ENCODE data around the gene ZDHHC3. TPM values are rescaled to one million over a fixed set of nuclear protein-coding genes. Genes with fewer than 3 reads are reported as not detected.

The ZDHHC3 gene, protein sequence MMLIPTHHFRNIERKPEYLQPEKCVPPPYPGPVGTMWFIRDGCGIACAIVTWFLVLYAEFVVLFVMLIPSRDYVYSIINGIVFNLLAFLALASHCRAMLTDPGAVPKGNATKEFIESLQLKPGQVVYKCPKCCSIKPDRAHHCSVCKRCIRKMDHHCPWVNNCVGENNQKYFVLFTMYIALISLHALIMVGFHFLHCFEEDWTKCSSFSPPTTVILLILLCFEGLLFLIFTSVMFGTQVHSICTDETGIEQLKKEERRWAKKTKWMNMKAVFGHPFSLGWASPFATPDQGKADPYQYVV
- 60.3 to 69.8 TPM (median 63.4 TPM) in 3 replicates for total RNA-seq
- long read RNA-seq, transcript ZDHHC3-205 (7 exons, 2,687 nt): major isoform, 62 of 90 reads
- long read RNA-seq, transcript ZDHHC3-201 (8 exons, 3,101 nt): minor isoform, 6 of 90 reads
- long read RNA-seq, partial matches to known transcripts: 1 of 90 reads
- long read RNA-seq, other reads (novel, unspliced or antisense): 21 of 90 reads

DNA sequence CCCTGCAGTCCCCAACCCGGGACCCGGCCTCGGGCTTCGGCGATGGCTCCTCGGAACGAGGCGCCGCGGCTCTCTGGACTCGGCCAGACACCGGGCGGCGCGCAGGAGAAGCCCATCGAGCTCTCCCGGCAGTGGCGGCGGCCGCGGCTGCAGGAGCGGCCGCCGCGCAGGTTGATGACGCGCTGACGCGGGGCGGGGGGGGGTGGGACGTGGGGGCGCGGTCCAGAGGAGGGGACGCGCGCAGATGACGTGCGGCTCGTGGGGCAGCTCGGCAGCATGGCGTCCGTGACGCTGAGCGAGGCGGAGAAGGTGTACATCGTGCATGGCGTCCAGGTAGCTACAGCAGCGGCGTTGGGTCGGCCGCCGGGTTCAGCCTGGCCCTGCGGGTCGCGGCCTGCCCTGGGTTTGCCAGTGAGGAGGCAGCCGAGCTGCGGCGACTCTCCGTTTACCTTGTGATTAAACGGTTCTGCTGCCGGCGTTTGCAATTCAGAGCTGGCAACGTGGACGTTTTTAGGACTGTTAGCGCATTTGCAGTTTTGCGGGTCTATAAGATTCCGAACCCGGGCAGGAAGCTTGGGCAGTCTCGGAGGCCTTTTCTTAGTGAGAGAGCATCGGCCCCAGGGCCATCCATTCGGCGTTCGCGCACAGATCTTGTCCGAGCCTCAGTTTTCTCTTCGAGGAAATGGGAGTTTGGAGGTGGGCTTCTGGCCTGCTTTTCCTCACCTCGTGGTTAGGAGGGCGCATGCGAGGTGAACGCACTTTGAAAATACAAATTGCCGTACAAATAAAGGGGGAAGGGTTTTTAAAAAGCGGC, at the start of gene ZDHHC3, which contains the start of gene EXOSC7:
Gene ZDHHC3 (minus strand): TSS at position 173 of the 814 bp plus-strand sequence. CDS start 16,738 bp downstream, outside the sequence.
Gene EXOSC7 (plus strand): TSS at position 243 of the 814 bp plus-strand sequence. CDS start 34 bp downstream, at position 277.
- Mint-ChIP-seq H3K27ac (ENCODE audit: unreplicated experiment) (peak within 1 kb of the TSS; percentile 94), H3K27me3 (ENCODE audit: low read depth) (no peaks in the 10 kb centered on the region), H3K4me1 (ENCODE audit: low read depth) (peaks cover 39% of the 10 kb centered on the region), H3K36me3 (ENCODE audit: low read depth) (peaks cover 4% of the 10 kb centered on the region), H3K9me3 (ENCODE audit: low read depth) (no peaks in the 10 kb centered on the region), H3K4me3 (ENCODE audit: unreplicated experiment) (peak within 1 kb of the TSS; percentile 98)
- peak; percentile 93 for DNase-seq (ENCODE audit: low spot score)
- TF ChIP-seq, protein P1, sequence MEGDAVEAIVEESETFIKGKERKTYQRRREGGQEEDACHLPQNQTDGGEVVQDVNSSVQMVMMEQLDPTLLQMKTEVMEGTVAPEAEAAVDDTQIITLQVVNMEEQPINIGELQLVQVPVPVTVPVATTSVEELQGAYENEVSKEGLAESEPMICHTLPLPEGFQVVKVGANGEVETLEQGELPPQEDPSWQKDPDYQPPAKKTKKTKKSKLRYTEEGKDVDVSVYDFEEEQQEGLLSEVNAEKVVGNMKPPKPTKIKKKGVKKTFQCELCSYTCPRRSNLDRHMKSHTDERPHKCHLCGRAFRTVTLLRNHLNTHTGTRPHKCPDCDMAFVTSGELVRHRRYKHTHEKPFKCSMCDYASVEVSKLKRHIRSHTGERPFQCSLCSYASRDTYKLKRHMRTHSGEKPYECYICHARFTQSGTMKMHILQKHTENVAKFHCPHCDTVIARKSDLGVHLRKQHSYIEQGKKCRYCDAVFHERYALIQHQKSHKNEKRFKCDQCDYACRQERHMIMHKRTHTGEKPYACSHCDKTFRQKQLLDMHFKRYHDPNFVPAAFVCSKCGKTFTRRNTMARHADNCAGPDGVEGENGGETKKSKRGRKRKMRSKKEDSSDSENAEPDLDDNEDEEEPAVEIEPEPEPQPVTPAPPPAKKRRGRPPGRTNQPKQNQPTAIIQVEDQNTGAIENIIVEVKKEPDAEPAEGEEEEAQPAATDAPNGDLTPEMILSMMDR (IDR thresholded peaks at IDR 0.05): peak; percentile 26

DNA sequence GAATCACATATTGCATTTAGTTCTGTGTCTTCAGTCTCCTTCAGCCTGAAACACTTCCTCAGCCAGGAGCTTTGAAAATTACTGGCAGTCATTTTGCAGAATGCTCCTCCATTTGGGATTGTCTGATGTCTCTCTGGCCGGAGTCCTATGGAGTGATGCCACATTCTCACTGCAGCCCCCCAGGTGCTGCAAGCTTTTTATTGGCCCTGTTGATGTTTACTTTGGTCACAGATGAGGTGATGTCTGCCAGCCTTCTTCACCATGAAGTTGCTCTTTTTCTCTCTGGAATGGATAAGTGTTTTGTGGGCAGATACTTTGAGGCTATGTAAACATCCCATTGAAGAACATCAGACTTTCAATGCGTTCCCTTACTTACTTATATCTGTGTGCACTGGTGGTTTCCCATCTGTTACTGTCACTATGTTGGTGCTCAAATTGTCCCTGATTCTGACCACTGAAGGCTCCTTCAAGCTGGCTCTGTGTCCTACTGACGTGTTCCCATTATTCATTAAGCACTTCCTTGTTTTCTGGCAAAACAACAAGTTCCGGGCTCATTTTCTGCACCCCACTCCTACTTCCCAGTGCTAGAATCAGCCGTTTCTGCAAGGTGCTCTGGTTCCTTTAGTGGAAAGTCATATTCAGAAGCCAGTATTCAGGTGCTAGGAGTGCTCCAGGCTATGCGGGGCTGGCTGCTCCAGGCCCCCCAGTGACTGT, 48.7 kb upstream of the ZDHHC3 start:
- DNase-seq (ENCODE audit: low spot score): no peak
- TF ChIP-seq, protein P1 (IDR thresholded peaks at IDR 0.05): no peak
- Mint-ChIP-seq H3K36me3 (ENCODE audit: low read depth) (peaks cover 1% of the 10 kb centered on the region), H3K27me3 (ENCODE audit: low read depth) (no peaks in the 10 kb centered on the region), H3K4me3 (ENCODE audit: unreplicated experiment) (no peak overlapping the region), H3K4me1 (ENCODE audit: low read depth) (peaks cover 64% of the 10 kb centered on the region), H3K9me3 (ENCODE audit: low read depth) (no peaks in the 10 kb centered on the region), H3K27ac (ENCODE audit: unreplicated experiment) (peak overlapping the region; percentile 73)

DNA sequence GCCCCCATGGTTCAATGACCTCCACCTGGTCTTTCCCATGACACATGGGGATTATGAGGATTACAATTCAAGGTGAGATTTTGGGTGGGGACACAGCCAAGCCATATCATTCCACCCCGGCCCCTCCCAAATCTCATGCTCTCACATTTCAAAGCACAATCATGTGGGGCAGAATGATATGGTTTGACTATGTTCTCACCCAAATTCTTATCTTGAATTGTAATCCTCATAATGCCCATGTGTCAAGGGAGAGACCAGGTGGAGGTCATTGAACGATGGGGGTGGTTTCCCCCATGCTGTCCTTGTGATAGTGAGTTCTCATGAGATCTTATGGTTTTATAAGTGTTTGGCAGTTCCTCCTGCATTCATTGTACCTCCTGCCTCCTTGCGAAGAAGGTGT, 47.7 kb upstream of the ZDHHC3 start:
- DNase-seq (ENCODE audit: low spot score): no peak
- Mint-ChIP-seq H3K36me3 (ENCODE audit: low read depth) (peaks cover 2% of the 10 kb centered on the region), H3K4me3 (ENCODE audit: unreplicated experiment) (no peak overlapping the region), H3K27ac (ENCODE audit: unreplicated experiment) (no peak overlapping the region), H3K9me3 (ENCODE audit: low read depth) (no peaks in the 10 kb centered on the region), H3K4me1 (ENCODE audit: low read depth) (peaks cover 57% of the 10 kb centered on the region), H3K27me3 (ENCODE audit: low read depth) (no peaks in the 10 kb centered on the region)
- TF ChIP-seq, protein P1 (IDR thresholded peaks at IDR 0.05): no peak

DNA sequence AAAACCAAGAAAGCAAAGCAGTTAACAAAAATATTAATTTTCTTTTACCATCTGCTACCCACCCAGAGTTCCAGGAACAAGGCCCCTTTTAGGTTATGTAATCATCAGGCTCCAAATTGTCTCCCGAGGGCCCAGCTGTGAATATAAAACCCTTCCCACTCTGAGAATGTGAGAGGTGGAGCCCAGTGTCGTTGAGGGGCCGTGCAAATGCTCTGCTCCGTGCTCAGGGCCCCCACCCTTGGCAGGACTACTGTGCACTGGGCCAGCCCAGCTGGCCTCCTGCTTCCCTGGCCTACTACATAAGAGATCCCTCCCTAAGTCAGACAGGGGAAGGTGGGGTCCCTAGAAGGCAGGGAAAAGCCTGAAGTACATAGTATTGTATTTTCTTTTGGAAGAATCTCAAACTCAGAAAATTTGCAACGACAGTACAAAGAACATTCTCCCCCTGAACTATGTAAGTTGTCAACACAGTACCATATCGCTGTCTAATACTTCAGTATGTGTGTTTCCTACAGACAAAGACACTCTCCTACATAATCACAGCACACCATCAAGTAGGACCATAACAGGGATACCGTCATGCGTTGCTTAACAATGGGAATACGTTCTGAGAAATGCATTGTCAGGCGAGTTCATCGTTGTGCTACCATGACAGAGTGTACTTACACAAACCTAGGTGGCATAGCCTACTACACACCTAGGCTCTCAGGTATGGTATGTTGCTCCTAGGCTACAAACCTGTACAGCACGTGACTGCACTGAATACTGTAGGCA, 45.7 kb upstream of the ZDHHC3 start:
- no peaks in the 10 kb centered on the region for H3K27me3 Mint-ChIP-seq (ENCODE audit: low read depth)
- no peak overlapping the region for H3K4me3 Mint-ChIP-seq (ENCODE audit: unreplicated experiment)
- no peak for DNase-seq (ENCODE audit: low spot score)
- peaks cover 61% of the 10 kb centered on the region for H3K4me1 Mint-ChIP-seq (ENCODE audit: low read depth)
- H3K27ac Mint-ChIP-seq (ENCODE audit: unreplicated experiment): no peak overlapping the region
- H3K9me3 Mint-ChIP-seq (ENCODE audit: low read depth): no peaks in the 10 kb centered on the region
- TF ChIP-seq, protein P1 (IDR thresholded peaks at IDR 0.05): no peak
- H3K36me3 Mint-ChIP-seq (ENCODE audit: low read depth): peaks cover 3% of the 10 kb centered on the region

Data from chondrocyte (in vitro differentiated cells).